Right renal pelvis (tissue), 4 donors: ENCODE results near the gene SKAP1. TPM values are rescaled to one million over a fixed set of nuclear protein-coding genes. Genes with fewer than 3 reads are reported as not detected.
A peak's percentile ranks its signal among the peaks of the same experiment; 100 is the strongest.
"Not testable (repeated sequence)": the region's sequence is repeated elsewhere in the genome, so short reads cannot be mapped to it uniquely, and the experiment has no call there.

ENCODE experiments used
- DNase-seq, 4 donors: peaks; one replicate each; pipeline ENCODE4 v3.0.0-alpha.2; 2013; ENCODE audit warnings: low read depth in 4 of 4, low spot score in 3 of 4, missing footprints in 1 of 4
- polyA plus RNA-seq, 4 donors: library from polyadenylated mRNA; unstranded; fragments of 120-200 nt; gene quantifications; one replicate each; pipeline ENCODE4 v1.2.1, GENCODE V29; 2013; ENCODE audit not compliant: insufficient read length in 4 of 4

Gene SKAP1
- polyA plus RNA-seq, 4 donors: 10.5 to 12.8 (median 12.2) TPM

GRCh38 chr17:48228720-48229119 lies 201.3 kb downstream of the SKAP1 start:
- no peak for DNase-seq

DNA sequence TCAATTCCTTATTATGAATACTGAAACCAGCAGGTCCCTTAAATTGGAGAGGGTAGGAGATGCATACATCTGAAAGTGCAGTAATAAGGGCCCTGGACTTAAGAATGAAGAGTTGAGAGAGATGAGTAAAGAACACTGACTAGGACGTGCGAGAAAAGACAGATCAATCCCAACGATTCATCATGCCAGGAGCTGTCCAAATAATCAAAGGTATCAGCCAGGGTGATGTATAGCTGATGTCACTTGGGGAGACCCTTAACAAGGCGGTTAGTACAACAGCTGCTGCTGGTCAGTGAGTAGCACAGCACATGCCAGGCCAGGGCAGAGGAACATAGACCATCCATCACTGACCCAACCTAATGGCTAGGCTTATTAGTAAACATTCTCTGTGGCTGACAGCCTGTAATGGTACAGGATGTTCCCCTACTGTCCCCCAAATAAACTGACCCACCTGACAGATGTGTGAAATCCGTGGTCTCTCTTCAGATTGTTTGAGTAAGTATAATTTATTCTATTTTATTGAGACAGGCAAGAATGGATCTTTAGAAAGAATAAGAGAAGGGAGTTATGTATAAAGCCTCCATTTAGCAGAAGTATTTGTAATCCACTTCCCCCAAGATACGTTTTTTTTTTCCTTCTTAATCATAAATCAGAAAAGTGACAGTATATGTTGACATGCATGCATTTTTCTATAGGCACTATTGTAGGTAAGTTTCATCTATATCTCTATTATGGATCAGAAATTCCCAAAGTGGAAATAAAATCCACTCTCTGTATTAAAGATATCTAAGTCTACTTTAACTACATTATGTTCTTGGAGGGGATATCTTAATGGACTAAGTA lies 204.1 kb downstream of the SKAP1 start:
- no peak for DNase-seq

DNA sequence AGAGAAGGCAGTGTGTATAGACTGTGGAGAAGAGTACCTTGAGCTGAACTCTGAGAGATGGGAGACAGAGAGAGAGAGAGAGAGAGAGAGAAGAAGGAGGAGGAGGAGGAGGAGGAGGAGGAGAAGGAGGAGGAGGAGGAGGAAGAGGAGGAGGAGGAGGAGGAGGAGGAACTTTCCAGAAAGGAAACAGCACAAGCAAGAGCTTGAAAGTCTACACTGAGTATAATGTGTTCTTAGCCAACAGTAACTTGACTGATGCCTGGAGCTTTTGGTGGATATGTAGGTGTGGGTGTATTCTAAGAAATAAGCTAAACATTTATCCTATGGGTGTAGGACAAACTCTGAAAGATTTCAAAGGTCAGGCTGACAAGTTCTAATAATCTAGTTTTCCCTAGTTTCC lies 206.1 kb downstream of the SKAP1 start:
- no peak for DNase-seq

DNA sequence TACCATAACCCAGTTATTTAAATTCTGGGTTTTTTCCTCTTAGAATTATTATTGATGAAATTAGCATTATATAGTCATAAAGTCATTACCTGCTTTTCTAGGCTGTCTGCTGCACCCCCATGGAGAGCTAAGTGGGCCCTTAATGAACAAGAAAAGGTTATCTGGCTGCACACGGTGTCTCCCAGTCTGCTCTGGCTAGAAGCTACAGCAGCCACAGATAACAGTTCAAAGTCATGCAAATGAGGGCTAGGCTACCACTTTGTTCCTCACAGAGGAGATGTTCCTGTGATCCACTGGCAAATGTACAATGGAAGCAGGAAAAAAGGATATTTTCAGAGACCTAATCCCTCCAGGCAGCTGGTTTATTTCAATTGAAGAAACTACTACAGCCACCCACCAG lies 210.4 kb downstream of the SKAP1 start:
- no peak for DNase-seq

DNA sequence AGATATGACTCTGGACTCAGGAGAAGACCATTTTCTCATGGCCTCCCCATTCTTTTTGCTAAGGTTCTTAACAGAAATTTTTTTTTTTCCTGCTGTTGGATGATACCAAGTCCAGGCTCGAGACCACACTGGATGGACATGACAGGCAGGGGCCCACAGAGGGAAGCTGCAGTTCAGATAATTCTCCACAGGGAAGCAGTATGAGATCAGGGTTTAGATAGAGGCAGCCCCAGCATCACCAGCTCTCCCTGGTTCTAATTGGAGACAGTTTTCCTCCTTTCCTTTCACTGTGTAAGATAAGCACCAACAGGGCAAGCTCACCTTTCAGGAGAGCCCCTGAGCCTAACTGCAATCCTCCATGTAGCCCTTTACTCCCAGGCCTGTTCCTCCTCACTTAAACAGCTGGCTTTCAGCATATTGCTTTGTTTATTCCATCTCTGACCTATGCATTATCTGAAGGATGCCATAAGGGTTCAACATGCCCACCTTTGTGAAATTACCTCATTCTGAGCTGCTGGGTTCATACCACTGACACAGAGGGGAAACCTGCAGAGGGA lies 214.4 kb downstream of the SKAP1 start:
- no peak for DNase-seq

DNA sequence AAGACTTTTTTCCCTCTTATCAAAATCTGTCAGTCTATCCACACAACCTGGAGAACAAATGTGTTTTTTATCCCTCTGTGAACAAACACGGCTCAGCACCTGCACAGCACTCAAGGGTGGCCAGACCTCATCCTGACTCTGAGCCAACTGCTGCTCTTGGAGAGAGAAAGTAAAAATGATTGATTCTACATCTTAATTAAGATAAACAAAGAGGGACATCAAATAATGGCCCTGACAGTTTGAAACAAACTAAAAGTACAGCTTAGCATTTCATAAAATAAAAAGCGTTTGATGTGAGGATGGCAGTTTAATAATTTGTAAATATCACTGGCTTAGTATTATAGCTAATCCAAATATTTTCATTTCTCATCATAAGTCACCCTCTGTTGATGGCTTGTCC lies 216.2 kb downstream of the SKAP1 start:
- DNase-seq: no peak

GRCh38 chr17:48211787-48212186 lies 218.2 kb downstream of the SKAP1 start:
- no peak for DNase-seq

DNA sequence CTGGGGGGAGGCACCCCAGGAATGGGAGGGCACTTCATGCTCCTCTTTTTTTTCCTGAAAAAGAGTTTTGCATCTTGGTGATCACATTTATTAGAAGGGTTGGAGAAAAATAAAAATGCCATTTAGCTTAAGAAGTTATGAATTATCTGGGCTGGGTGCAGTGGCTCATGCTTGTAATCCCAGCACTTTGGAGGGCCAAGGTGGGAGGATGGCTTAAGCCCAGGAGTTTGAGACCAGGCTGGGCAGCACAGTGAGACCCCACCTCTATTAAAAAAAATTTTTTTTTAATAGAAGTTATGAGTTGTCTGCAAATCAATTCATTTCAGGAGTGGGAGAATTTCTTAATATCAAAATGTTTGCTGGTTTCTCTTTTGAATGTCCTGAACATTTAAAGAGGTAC lies 219.0 kb downstream of the SKAP1 start:
- no peak for DNase-seq

DNA sequence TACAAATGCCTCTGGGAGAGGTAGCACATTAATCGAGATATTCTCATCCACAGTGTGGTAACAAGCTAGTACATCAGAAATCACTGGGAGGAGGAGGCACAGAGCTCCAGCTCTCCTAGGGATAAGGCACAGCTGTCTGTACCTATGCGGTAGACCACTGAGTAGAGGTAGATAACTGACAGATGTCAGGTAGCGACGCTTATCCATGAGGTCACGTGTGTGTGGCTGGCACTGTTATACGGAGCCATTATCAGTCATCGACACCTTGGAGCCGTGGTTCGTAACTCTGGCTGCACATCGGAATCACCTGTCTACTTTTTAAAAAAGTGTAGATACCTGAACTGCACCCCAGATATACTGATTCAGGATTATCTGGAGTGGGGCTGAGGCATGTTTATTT lies 220.0 kb downstream of the SKAP1 start:
- DNase-seq: no peak

DNA sequence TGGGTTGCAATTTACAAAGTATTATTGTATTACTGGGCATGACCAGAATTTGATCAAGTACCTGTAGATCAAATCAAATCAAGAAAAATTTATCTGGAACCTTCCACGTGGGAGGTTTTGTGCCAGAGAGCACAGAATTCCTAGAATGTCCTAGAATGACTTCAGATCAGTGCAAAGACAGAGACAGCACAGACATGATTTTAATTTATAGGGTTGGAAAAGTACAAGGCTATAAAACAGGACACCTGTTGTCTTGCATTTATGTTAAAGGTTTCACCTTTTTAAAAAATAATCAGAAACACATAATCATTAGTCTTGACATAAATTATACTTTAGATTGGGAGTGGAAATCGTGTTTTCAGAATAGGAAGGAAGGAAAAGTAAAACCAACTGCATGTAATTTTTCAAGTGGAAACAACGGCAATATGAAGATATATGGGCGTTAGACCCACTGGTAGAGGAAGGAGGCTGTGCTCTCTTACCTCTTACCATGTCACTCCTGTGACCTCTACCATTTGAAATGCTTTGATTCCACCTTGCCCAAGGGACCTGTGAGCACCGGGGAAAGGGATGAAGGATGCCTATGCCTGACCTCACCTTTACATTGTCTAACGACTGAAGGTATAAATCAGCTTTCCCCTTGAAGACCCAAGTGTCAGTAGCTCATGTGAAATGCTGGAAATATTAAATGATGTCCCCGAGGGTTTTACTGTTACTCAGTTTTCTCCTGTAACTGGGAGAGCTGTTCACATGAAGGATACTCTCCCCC lies 222.1 kb downstream of the SKAP1 start:
- DNase-seq: no peak

DNA sequence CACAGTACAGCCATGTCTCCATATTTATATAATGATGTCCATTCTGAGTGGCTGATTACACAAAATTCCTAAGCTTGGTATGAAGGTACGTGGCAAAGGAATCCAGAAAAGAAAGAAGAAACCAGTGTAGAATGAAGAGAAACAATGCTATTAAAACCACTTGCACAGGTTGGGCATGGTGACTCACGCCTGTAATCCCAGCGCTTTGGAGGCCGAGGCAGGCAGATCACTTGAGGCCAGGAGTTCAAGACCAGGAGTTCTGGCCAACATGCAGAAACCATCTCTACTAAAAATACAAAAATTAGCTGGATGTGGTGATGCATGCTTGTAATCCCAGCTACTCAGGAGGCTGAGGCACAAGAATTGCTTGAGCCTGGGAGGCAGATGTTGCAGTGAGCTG lies 223.0 kb downstream of the SKAP1 start:
- DNase-seq: not testable (repeated sequence)

DNA sequence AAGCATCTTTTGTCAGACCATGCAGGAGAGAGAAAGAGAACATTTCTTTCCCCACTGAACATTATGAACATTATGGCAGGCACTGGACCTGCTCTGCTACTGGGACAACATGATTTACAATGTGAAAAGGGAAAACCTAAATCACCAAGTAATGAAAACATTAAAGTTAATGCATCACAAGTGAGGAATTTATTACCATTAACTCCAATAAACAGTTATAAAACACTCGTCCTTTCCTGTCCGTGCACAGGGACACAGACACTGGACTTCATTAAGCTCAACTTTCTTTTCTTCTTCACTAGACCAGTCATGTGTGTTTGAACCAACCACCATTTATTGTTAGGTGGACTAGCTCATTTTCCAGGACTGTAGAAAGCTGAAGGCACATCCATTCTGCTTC lies 227.1 kb downstream of the SKAP1 start:
- DNase-seq: no peak

- DNase-seq: no peak
Observed at GRCh38 chr17:48198950-48199541, 231.0 kb downstream of the SKAP1 start.

GRCh38 chr17:48195910-48196309 lies 234.1 kb downstream of the SKAP1 start:
- no peak for DNase-seq

DNA sequence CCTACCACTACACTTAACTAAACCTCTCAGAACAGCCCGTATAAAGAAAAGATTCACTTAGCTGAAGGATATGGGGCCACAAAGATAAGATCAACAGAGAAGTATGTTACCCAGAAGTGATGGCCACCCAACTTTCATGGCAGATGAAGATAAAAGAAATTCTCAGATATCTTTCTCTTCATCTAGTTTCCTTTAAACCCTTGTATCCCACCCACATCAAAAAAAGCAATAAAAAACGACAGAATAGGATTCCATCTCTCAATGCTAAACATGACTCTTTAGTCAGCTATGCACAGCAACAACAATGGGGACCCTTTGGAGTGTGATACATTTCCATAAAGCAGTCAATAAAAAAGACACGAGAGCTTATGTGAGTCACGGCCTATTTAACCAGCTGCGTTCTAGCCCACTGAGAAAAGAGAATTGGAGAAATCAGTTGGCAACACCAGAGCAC lies 235.9 kb downstream of the SKAP1 start:
- DNase-seq: no peak

DNA sequence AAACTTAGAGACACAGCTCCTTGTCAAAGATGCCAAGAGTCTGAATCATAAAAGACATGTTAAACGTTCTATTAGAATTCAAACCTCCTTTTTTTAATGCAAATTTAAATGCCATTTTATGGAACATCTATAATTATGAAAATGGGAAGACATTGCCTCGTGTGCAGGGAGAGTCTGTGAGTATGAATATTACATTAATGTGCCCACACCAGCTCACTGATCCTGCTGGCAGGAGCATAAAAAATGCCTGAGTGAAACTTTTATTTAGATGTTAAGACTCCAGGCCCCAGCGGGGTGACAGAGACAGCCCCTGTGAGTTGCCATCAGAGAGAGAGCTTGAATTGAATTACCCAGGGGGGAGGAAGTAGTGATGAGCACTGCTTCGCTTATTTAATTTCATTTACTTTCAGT lies 237.7 kb downstream of the SKAP1 start:
- DNase-seq: no peak

GRCh38 chr17:48191362-48191761 lies 238.7 kb downstream of the SKAP1 start:
- no peak for DNase-seq

DNA sequence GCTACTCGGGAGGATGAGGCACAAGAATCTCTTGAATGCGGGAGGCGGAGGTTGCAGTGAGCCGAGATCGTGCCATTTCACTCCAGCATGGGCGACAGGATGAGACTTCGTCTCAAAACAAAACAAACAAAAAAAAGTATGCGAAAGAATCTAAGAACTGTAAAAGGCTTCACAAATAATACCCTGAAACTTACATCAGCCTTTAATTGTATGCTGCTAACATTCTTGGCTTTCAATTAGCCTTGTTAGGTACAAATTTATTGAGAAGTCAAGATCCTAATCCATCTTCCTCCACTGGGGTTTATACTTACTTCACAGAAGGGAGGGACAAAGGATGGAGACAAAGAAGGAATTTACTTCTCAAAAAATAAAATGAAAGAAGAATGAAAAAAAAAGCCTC lies 239.1 kb downstream of the SKAP1 start:
- DNase-seq: no peak

GRCh38 chr17:48187872-48188608 lies 242.0 kb downstream of the SKAP1 start:
- peak in 1 of 4 donors; percentile 58 for DNase-seq

DNA sequence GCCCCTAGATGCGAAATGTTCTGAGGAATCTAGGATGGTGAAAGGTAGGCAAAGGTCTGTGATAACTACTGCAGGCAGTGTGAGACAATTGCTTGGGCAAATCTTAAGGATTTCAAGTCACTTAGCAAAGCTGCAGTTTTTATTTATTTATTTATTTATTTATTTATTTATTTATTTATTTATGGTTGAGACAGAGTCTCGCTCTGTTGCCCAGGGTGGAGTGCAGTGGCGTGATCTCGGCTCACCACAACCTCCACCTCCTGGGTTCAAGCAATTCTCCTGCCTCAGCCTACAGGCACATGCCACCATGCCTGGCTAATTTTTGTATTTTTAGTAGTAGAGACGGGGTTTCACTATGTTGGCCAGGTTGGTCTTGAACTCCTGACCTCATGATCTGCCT lies 243.7 kb downstream of the SKAP1 start:
- DNase-seq: not testable (repeated sequence)
